NOMO-1 (cell line): ENCODE data around the gene GNA14.

ENCODE experiments used
- DNase-seq, 2 experiments: peaks; one replicate each; lab custom pipeline; 2025; ENCODE audit not compliant: unreplicated experiment in 2 of 2; lab: John Stamatoyannopoulos, UW

The GNA14 gene

DNA sequence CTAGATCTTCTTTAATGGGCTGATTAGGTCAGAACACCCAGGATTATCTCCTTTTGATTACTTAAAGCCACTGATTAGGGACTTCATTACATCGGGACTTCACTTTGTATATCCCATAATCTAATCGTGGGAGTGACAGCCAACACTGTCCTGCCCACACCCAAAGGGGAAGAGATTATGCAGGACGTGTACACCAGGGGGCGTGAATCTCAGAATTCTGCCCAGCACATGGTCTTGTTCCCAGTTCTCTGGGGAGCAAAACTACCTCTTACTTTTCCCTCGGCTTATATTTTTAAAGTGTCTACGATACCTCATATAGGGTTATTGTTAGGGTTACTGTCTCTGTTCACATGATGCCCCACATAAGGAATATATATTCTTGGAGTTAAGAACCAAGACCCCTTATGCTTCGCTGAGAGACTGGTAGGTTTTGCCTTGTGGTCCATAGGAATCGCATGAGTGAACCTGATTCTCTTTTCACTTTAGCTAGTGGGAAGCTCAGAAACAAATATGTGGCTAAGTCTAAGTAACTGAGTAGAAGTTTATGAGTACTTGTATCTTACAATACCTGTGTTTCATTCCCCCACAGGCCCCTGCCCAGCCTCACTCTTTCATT is 192.7 kb downstream of the GNA14 start:
- peak in 1 of 2 experiments; percentile 4 for DNase-seq

DNA sequence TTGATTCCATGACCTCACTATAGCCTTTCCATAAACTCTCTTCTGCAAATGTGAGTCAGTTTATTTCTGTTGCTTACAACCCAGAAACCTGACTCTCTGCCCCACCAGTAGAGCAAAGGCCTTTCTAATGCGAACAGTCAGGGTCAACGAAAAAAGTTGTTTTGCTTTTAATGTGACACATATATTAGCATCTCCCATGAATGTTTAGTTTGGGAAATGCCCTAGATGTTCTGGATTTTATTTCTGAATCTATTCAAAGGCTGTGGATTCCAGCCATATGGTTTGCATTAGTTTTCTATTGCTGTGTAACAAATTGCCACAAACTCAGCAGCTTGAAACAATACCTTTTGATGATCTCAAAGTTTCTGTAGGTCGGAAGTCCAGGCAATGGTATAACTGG is 193.5 kb downstream of the GNA14 start:
- DNase-seq = no peak

DNA sequence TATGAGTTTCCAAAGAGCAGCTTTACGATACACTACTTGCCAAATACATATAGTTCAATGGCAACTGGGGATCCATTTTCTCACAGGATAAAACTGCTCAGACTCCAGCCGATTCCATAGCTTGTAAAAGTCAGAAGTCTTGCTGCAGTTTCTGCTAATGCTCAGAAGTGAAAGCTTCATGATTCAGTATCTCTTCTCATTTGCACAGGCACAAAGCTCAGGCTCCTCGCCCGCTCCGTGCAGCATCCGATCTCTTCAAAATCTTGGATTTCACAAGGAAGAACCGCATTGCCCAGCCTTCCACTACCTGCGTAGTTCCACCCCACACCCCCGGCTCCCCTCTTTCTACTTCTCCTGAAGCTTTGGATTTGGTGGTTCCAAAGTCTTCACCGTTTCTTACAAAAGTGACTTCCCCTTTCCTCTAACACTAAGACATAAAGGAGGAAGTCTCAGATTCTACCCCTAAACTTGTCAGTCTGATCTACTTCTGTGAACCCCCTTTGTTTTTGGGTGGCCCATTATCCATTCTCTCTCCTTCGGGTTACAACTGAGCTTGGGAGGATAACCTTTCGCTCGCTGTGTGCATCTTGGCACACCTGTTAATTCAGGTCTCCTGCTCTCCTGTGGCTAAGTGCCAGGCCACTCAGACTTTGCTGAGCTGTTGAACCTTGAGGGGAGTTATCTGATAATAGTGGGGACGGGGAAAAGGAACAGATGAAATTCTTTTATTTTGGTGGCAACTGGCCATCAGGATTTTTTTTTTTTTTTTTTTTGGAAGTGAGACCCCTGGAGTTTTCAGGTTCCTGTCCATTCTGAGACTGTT is 194.1 kb downstream of the GNA14 start:
- peak; percentile 20 to 69 for DNase-seq

DNA sequence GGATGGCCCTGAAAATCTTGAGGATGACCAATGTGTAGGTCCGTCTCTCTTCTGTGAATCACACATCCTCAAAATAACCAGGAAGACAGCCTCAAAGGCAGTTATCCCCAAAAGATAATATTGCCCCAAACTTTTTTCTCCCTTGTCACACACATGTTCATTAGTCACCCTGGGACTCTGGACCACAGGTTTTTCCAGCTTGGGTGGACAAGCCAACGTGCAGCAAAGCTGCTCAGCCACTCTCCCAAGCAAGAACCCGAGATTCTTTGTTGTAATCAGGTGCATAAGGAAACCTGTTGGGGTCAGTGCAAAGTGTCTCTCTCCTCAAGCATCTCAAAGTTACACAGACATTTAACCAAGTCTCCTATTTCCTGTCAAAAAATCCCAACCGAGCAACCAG is 196.6 kb downstream of the GNA14 start:
- no peak for DNase-seq

DNA sequence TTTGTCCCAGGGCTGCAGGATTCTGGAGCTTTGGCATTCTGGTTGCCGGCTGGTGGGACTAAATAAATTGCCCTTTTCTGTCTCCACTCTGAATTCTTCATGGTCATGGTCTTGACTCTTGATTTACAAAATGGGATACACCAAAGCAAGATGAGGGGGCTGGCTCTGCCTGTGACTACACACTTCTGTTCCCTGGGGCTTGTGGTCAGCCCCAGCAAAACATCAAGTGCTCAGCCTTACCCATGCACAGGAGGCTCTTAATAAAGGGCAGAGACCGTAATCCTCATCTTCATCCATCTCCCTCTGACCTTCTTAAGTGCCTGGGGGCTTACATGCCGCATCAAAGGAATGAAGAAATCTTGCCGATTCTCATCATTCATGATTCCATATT is 198.0 kb downstream of the GNA14 start:
- no peak for DNase-seq

DNA sequence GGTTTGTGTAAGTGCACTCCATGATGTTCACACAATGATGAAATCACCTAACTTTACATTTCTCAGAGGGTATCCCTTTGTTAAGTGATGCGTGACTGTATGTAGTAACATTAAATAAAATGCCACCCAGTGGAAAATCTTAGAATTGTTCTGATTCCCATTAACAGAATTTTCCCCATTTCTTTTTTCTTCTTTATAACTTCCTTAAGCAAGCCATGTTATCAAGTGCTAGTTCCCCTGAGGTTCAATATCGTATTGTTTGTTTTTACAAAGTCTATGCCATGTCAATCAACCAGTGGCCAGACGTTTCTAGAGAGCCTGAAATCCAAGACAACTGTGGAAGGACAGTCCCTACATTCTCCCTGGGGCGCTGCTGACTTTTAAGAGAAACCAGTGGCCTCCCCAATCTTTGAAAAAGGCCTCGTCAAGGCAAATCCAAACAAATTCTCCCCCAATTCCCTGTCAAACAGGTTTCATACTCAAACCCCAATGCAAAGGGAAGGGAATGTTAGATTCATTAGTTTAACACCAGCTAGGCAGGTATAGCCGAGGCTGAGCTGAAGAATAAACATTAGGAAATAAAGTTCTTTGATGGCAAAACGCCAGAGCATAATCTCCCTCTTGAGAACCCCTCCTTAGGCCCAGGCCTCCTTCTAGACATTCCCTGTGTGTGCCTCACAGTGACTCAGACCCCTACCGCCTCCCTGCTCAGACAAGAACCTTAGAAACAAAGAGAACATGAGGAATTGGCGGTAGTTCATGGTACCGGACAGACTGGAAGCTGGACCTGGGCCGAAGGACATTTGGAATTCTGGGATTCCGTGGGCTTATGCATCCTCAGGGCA is 198.7 kb downstream of the GNA14 start:
- no peak for DNase-seq

DNA sequence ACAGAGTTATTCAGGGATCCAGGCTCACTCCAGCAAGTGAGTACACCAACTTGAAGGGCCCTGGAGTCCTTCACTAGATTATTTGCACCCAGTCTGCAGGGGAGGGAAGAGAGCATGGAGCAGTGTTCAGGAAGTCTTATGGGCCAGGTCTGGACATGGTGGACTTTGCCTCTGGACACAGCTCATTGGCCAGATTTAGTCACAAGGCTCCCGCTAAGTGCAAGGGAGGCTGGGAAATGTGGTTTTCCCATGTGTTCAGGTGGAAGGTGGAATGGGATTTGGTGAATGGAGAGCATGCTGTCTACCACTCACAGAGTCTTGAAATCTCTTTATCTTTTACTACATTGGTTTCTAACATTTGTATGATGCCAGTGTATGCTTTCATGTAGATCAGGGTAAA is 200.5 kb downstream of the GNA14 start:
- no peak for DNase-seq

DNA sequence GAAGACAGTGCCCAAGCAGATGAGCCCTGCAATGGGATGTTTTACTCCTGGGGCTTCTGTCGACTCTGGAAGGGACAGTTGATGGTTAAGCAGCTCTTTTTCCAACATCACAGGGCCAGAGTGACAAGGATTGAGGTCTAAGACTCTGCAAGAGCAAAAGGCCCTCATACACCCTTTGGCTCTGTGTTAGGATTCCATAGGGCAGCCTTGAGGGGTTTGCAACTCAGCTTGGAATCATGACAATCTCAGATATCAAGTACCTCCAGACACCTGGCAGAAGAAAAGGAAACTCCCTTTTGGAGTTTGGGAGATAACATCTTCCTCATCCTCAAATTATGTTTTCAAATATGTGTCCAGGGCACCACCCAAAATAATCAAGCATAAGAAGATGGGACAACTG is 205.7 kb downstream of the GNA14 start:
- DNase-seq = no peak

DNA sequence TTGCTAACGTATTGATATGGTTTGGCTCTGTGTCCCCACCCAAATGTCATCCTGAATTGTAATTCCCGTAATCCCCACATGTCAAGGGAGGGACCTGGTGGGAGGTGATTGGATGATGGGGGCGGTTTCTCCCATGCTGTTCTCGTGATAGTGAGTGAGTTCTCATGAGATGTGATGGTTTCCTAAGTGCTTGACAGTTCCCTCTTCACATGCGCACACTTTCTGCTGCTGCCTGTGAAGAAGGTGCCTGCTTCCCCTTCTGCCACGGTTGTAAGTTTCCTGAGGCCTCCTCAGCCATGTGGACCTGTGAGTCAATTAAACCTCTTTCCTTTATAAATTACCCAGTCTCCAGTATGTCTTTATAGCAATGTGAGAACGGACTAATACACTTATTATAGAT is 207.0 kb downstream of the GNA14 start:
- DNase-seq = peak in 1 of 2 experiments; percentile 46

DNA sequence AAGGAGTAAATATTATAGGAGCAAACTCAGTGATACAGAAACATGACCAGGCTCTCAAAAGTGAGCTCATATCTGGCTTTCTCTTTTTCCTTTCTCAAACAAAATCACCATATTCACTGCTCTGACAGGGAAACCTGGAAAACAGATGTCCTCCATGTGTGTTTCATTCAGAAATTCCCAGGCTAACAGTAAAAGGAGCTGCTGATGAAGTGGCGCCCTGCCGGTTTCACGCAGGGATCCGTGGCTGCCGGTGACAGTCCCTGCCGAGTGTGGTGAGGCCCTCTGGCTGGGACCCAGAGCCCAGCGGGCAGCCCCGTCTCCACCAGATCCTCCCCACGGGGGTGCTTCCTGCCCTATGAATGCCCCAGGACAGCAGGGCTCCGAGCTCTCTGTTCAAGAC is 208.1 kb downstream of the GNA14 start:
- DNase-seq = no peak

DNA sequence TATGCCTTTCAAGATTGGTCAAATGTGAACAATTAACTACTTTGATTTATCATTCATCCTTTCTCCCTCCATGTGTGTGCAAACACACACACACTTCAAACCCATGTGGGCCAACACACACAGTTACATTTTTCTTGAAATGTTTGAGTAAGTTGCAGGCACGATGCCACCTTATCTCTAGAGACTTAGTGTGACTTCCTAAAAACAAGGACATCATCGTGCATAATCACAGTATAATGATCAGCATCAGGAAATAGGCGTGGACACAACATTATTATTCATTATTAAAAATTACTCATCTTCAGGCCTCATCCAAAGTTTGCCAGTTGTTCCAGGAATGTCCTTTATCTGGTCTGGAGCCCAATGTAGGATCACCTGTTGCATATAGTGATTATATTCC is 209.5 kb downstream of the GNA14 start:
- no peak for DNase-seq

DNA sequence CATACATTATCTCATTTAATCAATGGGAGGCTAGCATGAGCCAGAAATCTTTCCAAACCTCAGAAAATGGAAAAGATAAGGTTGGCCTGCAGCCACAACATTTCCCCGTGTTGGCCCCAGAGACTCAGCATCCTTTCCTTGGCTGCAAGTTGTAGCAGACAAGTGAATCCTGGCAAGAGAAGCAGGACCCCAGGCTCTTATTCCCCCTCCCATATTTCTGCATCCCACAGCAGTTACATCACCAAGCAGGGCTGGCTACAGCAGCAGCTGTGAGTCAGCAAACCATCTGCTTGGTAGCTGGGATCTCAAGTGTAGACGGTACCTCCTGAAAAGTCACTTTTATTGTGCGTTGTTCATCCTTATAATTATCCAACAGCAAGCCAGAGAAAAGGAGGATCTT is 212.4 kb downstream of the GNA14 start:
- DNase-seq = no peak

DNA sequence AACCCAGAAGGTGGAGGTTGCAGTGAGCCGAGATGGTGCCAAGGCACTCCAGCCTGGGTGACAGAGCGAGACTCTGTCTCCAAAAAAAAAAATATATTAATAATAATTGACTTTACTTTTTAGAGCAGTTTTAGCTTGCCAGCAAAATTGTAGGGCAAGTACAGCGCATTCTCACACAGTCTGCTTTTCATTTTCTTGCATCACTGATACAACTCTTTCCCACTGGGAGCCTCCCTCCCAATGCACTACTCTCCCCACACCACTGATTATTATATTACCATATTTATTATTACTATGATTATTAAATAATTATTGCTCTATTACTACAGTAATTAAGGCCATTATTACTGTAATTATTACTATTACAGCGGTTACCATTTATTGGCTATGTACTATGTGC is 212.8 kb downstream of the GNA14 start:
- DNase-seq = no peak

DNA sequence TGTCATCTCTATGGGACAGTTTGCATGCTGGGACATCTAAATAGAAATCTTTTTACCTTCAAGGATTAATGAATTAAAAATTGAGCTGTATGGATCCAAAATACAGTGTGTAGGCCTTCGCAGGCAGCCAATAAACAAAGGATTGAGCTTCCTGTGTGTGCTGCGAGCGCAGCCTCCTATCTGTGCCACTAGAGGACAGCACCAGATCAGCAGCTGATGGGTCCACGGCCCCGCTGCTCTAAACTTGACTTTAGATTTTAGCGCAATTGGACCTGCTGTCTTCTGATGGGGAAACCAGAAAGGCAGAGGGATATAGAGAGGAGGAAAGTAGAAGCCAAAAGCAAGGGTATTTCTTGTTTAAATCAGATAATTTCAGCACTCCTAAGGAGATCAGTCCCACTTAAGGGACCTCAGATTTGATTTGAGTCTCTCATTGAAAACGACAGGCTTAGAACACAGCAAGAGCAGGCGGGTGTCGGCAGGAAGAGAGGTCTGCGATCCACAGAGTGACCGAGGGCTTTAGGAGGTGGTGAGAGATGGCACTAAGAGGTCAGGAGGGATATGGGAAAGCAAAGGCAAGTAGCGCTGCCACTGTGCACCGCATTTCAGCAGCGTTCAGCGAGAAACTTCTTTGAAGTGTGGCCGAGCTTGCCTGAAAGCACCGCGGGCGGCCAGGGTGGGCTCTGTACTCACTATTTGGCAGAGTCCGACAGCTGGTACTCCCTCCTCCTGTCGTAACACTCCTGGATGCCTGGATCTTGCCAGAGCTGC is 214.3 kb downstream of the GNA14 start:
- DNase-seq = peak in 1 of 2 experiments; percentile 25

DNA sequence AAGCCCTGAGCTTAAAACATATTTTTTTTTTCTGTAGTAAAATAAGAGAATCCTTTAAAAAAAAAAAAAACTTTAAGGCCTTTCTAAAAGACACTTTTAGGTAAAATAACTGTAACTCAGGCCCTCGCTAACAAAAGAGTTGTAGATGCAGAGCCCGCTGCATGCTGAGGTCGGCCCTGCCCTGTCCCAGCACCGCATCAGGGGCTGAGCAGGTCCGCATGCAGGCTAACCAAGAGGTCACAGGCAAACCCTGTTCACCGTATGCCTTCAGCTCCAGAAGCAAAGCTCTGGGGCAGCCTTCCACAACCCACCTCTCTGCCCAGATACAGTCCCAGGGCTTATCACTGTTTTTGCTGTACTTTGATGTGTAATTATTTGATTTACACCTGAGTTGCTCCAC is 216.1 kb downstream of the GNA14 start:
- no peak for DNase-seq

DNA sequence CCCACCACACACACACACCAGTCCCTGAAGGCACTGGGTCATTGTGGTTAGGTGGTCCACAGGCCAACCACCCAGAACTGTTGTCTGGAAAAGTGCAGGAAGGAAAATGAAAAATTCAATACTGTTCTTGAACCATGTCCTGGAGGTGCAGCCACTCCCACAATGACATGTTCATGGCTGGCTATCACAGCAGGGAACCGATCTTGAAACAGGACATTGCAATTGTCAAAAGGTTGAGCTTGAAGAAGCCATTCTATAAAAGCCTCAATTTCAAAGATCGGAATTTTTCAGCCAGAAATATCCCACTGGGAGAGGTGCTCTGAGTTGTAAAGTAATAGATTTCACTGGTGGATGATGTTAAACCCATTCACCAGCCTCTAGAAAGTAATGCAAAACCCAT is 218.2 kb downstream of the GNA14 start:
- no peak for DNase-seq

DNA sequence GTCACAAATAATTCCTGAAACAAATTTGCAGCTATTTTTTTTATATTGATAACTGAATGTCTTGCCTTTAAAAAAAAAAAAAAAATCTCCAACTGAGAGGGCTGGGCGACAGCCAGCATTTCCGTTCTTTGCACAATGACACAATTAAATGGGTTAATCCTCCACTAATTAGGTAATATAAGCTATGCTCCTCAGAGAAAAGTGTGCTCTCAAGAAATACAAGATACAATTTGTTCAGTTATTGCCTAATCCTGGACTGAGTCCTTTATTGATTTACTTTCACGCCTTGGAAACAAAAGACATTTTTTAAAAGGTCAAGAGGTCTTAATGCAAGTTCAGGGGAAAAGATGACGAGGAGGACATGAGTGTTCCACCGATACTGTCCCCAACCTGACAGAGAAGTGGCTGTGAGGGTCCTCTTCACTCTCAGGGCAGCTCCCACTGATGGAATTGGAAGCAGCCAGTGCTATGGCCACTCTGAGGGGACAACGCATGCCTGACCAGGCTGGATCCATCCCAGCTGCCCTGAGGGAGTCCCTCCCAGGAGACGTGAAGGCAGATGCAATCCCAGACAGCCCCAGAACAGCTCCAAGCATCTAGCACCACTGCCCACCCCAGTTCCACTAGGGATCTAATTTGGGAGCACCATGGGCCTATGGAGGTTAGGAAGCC is 220.7 kb downstream of the GNA14 start:
- peak; percentile 3 to 26 for DNase-seq

DNA sequence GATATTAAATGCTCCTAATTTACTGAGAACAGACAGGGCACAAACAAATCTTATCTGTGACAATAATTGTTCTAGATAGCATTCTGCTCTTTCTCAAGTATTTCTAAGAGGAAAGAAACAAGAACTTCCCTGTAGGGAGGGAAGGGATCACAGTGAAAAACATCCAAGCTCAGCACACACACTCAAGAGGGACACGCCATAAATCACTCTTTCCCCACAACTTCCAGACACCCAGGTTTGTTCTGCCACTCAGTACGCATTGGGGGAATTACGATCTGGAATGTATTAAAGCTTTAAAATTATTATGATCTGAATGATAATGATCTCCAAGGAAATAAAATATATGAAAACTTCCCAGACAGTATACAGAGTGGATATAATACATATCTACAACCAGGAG is 221.4 kb downstream of the GNA14 start:
- DNase-seq = no peak

DNA sequence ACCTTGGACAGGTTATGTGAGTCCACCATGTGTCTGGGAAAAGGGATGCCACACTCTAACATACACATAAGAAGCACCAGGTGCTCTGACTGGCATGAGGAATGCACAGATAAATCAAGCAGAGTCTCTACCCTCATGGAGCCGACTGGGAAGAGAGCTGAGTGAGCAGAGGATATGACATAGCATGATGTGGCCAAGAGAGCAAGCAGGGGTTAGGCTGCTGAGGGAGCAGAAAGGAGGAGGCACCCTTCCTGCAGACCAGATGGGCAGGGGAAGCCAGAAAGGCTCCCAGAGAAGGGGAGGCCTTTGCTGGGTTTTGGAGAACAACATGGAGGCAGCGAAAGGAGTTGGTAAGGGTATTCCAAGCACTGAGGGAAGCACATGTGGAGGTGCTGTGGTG is 223.1 kb downstream of the GNA14 start:
- DNase-seq = no peak

DNA sequence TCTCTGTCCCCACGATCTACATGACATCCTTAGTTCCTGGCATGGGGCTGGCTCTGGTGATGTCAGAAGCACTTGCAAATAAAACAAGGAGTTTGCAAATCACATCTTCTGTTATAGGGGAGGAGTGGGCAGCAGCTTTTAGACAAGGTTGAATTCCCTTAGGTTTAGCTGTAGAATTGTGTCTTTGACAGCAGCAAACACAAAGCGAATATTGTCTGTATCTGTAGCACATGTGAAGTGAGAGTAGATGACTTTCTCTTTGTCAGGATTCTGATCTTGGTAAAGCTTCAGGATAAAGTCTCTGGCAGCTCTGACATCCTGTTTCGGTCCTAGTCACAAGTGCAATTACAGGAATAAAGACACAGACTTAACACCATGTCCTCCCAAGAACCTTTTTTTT is 224.3 kb downstream of the GNA14 start:
- DNase-seq = no peak
